Central memory CD8-positive, alpha-beta T cell (primary cell): ENCODE data around the gene LONP2.
"Not testable (repeated sequence)": the region's sequence is repeated elsewhere in the genome, so short reads cannot be mapped to it uniquely, and the experiment has no call there.

Experiments
- ATAC-seq: fragments of 150-1000 bp; cut with Tn5 transposase; replicated peaks from 2 replicates; pipeline ENCODE4 v1.10.0; 2022; ENCODE audit warnings: mild to moderate bottlenecking, moderate FRiP score, moderate number of reproducible peaks; ENCODE audit not compliant: poor library complexity, severe bottlenecking; ENCODE audit errors: extremely low read depth
- DNase-seq, 2 donors: peaks; one replicate each; pipeline ENCODE4 v3.0.0; 2021; ENCODE audit warnings: low spot score in 2 of 2
- H3K27ac Mint-ChIP-seq: one replicate; pipeline ENCODE4 v1.8.0; 2022; ENCODE audit warnings: low read depth, mild to moderate bottlenecking, moderate library complexity, mixed read lengths
- H3K27me3 Mint-ChIP-seq: one replicate; pipeline ENCODE4 v1.8.0; 2022; ENCODE audit warnings: mixed read lengths
- H3K36me3 Mint-ChIP-seq: one replicate; pipeline ENCODE4 v1.8.0; 2022; ENCODE audit warnings: mild to moderate bottlenecking, moderate library complexity, mixed read lengths; ENCODE audit not compliant: insufficient read depth
- H3K4me1 Mint-ChIP-seq: one replicate; pipeline ENCODE4 v1.8.0; 2022; ENCODE audit warnings: mixed read lengths
- H3K4me3 Mint-ChIP-seq: one replicate; pipeline ENCODE4 v1.8.0; 2022; ENCODE audit warnings: mild to moderate bottlenecking, moderate library complexity, mixed read lengths
- H3K9me3 Mint-ChIP-seq: one replicate; pipeline ENCODE4 v1.8.0; 2022; ENCODE audit warnings: mixed read lengths

Gene LONP2

DNA sequence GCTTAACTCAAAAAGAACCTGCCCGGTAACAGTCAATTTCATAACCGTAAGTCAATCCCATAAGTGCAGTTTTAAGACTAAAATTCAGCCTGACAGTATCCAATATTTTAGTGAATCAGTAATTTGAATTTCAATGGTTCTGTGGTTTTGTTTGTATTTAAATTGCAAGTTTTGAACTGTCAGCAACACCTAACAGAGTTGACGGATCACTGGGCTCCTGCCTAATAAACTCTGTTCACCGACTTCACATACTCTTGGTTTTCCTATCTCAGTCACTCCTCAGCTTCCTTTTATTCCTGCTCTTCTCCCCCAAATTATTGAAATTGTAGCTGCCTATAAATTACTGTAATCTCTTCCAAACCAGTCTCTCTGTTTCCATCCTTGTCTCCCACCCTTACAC is 128.6 kb downstream of the LONP2 start:
- Mint-ChIP-seq H3K27ac (no peak overlapping the region), H3K36me3 (peaks cover 5% of the 10 kb centered on the region), H3K4me1 (peaks cover 8% of the 10 kb centered on the region), H3K4me3 (no peak overlapping the region), H3K27me3 (no peaks in the 10 kb centered on the region), H3K9me3 (no peaks in the 10 kb centered on the region)
- no peak for ATAC-seq
- DNase-seq = no peak

DNA sequence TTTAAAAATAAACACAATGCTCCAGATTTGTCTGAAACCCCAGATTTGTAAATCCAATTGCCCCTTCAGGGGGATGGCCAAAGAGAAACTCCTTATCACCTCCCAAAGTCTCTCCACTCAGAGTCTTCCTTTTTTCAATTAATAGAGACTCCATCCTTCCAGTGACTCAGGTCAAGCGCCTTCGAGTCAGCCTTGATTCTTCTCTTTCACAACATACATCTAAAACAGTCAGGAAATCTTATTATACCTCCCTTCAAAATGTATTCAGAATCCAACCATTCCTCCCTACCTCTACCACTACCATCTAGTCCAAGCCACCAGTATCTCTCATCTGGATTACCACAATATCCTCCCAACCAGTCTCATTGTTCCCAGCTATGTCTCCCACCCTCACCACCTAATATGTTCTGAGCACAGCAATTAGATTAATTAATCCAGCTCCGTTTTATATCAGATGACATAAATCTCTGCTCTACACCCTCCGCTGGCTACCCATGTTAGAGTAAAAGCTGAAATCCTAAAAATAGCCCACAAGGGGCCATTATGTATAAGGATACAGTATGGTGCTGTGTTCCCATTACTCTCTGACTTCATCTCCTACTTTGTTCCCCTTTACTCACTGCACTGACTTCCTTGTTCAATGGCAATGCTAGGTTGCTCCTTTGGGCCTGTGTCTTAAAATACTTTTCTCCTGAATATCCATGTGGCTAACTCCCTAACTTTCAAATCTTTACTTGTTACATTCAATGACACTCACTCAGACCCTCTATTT is 129.3 kb downstream of the LONP2 start:
- DNase-seq (no peak), ATAC-seq (no peak)
- H3K36me3 Mint-ChIP-seq = peaks cover 8% of the 10 kb centered on the region
- no peak overlapping the region for H3K4me3 Mint-ChIP-seq
- H3K4me1 Mint-ChIP-seq = peaks cover 10% of the 10 kb centered on the region
- H3K27me3 Mint-ChIP-seq = no peaks in the 10 kb centered on the region
- H3K9me3 Mint-ChIP-seq = no peaks in the 10 kb centered on the region
- H3K27ac Mint-ChIP-seq = no peak overlapping the region

DNA sequence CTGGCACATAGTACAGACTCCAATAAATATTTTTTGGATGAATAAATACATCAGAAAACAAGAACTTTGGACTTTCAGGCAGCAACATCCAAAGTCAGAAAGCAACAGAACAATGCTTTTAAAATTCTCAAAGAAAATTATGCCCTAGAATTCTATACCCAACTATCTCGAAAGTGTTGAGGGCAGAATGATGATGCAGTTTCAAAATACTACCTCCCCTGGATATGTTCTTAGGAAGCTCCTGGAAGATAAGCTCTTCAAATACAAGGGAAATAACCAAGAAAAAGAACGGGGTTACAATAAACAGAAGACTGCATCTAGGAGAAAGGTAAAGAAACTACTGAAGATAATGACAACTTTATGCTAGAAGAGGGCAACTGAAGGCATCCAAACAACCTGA is 130.2 kb downstream of the LONP2 start:
- Mint-ChIP-seq H3K36me3 (peaks cover 8% of the 10 kb centered on the region), H3K27ac (no peak overlapping the region), H3K27me3 (no peaks in the 10 kb centered on the region), H3K4me3 (no peak overlapping the region), H3K9me3 (no peaks in the 10 kb centered on the region), H3K4me1 (peaks cover 18% of the 10 kb centered on the region)
- no peak for ATAC-seq
- no peak for DNase-seq

DNA sequence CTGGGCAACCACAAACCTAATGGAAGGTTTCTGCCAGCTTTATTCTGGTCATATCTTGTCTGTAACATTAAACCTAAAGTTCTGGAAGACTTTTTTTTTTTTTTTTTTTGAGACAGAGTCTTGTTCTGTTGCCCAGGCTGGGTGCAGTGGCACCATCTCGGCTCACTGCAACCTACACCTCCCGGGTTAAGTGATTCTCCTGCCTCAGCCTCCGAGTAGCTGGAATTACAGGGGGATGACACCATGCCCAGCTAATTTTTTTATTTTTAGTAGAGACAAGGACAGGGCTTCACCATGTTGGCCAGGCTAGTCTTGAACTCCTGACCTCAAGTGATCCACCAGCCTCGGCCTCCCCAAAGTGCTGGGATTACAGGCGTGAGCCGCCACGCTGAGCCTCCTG is 133.2 kb downstream of the LONP2 start:
- H3K9me3 Mint-ChIP-seq, H3K4me3 Mint-ChIP-seq: not testable (repeated sequence)
- peaks cover 31% of the 10 kb centered on the region for H3K4me1 Mint-ChIP-seq

DNA sequence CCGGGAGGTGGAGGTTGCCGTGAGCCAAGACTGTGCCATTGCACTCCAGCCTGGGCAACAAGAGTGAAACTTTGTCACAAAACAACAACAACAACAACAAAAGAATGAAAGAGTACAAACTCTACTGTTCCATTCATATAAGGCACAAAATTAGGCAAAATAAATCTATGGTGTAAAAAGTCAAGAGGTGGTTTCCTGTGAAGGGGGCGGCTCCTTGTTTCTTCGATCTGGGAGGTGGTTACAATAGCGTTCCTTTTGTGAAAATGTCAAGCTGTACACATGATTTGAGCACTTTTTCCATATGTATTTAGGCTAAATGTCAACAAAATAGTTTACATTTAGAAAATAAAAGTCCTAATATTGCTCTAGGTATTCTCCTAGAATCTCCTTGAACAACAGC is 134.2 kb downstream of the LONP2 start:
- Mint-ChIP-seq H3K36me3 (peaks cover 7% of the 10 kb centered on the region), H3K9me3 (no peaks in the 10 kb centered on the region), H3K27me3 (no peaks in the 10 kb centered on the region), H3K4me3 (no peak overlapping the region), H3K27ac (peak overlapping the region; percentile 50), H3K4me1 (peaks cover 34% of the 10 kb centered on the region)
- ATAC-seq (no peak), DNase-seq (no peak)

More for the DNA sequence above, 133.2 kb downstream of the LONP2 start:
- H3K27ac Mint-ChIP-seq, ATAC-seq, H3K27me3 Mint-ChIP-seq, DNase-seq, H3K36me3 Mint-ChIP-seq: not testable (repeated sequence)

DNA sequence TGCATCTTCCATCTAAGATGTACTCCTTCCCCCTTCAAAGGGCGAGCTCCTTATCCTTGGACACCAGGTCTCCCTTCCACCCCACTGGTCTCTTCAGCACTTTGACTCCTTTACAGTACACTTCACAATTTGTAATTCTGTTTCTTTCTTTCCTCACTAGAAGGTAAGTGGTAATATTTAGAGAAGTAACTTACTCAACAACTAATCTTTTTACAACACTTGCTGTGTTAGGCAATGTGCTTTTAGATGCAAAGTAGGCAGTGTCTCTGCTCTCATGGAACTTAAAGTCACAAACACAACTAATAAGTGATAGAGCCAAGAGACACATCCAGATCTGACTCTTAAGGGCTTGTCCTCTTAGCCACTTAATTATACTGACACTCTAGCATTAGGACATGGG is 134.7 kb downstream of the LONP2 start:
- Mint-ChIP-seq H3K4me1 (peaks cover 40% of the 10 kb centered on the region), H3K27ac (peak overlapping the region; percentile 50), H3K9me3 (no peaks in the 10 kb centered on the region), H3K4me3 (no peak overlapping the region), H3K27me3 (no peaks in the 10 kb centered on the region), H3K36me3 (peaks cover 10% of the 10 kb centered on the region)
- ATAC-seq = no peak
- no peak for DNase-seq

DNA sequence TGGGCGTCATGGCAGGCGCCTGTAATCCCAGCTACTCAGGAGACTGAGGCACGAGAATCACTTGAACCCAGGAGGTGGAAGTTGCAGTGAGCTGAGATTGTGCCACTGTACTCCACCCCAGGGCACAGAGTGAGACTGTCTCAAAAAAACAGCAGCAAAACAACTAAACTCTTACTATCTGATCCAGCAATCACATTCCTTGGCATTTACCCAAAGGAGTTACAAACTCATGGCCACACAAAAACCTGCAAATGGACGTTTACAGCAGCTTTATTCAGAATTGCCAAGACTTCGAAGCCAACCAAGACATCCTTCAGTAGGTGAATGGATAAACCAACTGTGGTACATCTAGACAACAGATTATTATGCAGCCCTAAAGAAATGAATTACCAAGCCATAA is 137.1 kb downstream of the LONP2 start:
- peaks cover 15% of the 10 kb centered on the region for H3K36me3 Mint-ChIP-seq
- no peak overlapping the region for H3K4me3 Mint-ChIP-seq
- ATAC-seq = no peak
- H3K9me3 Mint-ChIP-seq = no peaks in the 10 kb centered on the region
- no peak for DNase-seq
- H3K27me3 Mint-ChIP-seq = no peaks in the 10 kb centered on the region
- H3K4me1 Mint-ChIP-seq = peaks cover 46% of the 10 kb centered on the region
- H3K27ac Mint-ChIP-seq = no peak overlapping the region

DNA sequence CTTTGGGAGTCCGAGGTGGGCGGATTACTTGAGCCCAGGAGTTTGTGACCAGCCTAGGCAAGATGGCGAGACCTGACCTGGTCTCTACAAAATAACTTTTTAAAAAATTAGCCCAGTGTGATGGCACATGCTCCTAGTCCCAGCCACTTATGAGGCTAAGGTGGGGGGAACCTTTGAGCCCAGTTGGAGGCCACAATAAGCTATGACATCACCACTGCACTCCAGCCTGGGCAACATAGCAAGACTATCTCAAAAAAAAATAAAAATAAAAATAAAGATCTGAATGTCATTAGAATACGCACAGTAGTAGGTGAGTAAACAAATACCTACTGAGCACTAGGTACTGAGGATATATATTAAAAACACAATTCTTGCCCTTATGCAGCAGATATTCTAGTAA is 138.0 kb downstream of the LONP2 start:
- no peak for ATAC-seq
- Mint-ChIP-seq H3K4me1 (peaks cover 46% of the 10 kb centered on the region), H3K36me3 (peaks cover 15% of the 10 kb centered on the region), H3K27me3 (no peaks in the 10 kb centered on the region), H3K27ac (no peak overlapping the region), H3K9me3 (no peaks in the 10 kb centered on the region), H3K4me3 (no peak overlapping the region)
- no peak for DNase-seq

DNA sequence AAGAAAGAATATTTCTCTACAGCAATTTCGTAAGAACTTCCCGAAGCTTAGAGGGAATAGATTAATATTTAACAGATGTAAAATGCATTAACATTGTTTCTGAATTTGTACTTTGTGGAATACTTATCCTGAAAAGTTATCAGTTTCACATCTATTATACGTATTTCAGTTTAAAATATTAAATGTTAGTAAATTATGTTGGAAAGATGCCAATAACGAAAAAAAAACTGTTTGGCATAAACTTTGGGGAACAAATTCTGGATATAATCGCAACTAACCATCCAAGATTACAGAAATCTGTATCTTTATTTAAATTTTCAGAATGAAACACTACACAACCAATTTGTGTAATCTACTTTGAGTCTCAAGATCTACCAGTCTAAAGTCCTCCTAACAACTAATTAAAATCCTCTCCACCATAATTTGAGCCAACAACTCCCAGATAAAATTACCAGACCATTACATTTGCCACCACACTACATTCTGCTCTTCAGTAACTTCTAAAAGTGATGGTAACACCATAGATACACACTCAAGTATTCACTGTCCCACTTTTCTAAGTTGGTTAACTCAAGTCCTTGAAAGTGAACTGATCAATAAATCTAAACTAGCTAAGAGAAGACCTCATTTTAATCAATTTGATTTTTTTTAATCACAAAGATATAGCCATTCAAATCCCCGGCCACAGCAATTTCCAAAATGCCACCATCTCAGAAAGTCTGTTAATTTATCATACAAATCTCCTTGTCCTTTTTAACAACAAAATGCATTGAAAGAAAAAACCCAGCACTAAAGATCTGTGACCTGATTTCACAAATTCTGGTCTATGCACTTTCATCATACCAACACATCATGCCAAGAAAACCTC is 139.1 kb downstream of the LONP2 start:
- Mint-ChIP-seq H3K4me1 (peaks cover 46% of the 10 kb centered on the region), H3K36me3 (peaks cover 12% of the 10 kb centered on the region), H3K4me3 (peak overlapping the region; percentile 87), H3K27ac (peak overlapping the region; percentile 78), H3K27me3 (no peaks in the 10 kb centered on the region), H3K9me3 (no peaks in the 10 kb centered on the region)
- no peak for ATAC-seq
- DNase-seq = no peak

DNA sequence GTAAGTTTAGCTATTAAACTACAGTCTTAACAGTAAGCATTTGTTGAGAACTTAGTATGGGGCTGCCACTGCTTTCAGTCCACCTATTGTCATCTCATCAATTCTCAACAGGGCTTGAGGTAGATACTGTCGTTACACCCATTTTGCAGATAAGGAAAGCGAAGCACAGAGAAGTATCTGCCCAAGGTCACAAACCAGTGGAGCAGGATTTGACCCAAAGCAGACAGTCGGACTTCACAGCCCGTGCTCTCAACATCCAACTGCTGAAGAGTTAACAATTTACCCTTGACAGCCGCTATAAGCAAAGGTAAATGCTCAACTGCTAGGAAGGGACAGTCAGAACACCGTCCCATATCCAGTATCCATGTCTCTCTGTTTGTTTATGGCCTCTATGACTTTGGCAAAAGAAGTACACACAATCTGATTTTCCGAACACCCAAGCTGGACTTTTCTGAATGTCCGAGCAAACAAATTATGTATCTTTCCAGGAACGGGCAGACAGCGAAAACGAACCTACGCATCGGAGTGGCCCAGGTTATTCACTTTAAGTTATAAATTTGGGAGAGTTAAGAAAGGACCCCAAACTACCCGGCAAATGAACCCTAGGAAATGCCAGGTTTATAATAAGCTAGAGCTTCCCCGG is 139.9 kb downstream of the LONP2 start:
- DNase-seq = no peak
- Mint-ChIP-seq H3K27ac (peak overlapping the region; percentile 78), H3K36me3 (peaks cover 10% of the 10 kb centered on the region), H3K9me3 (no peaks in the 10 kb centered on the region), H3K4me3 (peak overlapping the region; percentile 87), H3K4me1 (peaks cover 38% of the 10 kb centered on the region), H3K27me3 (no peaks in the 10 kb centered on the region)
- no peak for ATAC-seq

DNA sequence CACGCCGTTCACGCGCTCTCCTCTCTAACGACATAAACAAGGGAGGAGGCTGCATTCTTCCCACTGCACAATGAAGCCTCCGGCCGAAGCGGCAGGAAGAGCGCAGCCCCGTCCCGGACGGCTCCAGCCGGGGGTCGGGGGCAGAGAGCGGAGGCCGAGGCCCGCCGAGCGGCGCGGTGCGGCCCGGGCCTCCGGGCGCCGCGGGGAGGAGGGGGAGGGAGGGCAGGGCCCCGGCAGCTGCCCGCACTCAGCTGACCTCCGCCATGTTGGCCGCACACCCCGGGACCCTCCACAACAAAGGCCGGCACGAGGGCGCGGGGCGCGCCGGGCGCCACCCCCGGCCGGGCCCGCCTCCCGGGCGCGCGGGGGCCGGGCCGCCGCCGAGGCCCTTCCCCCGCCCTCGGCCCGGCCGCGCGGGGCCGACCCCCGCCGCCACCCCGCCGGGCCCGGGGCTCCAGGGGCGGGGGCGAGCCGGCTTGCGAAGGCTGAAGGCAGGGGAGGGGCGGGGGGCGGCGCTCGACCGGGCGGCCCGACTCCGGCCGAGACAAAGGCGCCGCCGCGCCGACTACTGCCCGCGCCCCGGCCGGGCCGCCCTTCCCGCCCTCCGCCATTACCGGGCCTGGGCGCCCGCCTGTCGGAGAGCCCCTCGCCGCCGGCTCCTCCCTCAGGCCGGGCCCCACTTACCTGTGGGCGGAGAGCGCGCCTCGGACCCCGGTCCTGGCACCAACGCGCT is 140.6 kb downstream of the LONP2 start:
- H3K27ac Mint-ChIP-seq = peak overlapping the region; percentile 78
- peak overlapping the region; percentile 88 for H3K4me3 Mint-ChIP-seq
- H3K27me3 Mint-ChIP-seq = no peaks in the 10 kb centered on the region
- ATAC-seq (peak; percentile 34), DNase-seq (no peak)
- peaks cover 31% of the 10 kb centered on the region for H3K4me1 Mint-ChIP-seq
- H3K9me3 Mint-ChIP-seq = no peaks in the 10 kb centered on the region
- H3K36me3 Mint-ChIP-seq = peaks cover 10% of the 10 kb centered on the region
